HL-60/S4 (cell line): Measurements from ENCODE around the gene AVPR1B.

Experiments used
- in situ Hi-C: fragments of 300-500 bp; cut with MboI; formaldehyde crosslinking; loops from 2 replicates; pipeline ENCODE4 v1.14.3; 2022; ENCODE audit warnings: low sequenced_read_pairs

Gene AVPR1B

GRCh38 chr1:206117151-206117948 lies at the start of gene AVPR1B:
Gene AVPR1B (minus strand): TSS chr1:206117388. CDS start chr1:206116890, 498 bp downstream.
- in situ Hi-C loops, result loop anchor here (10.0 kb wide), 1 partner anchor 323 kb away; no protein-coding TSS in a partner anchor

- in situ Hi-C loops, result no loop called here
Measured at GRCh38 chr1:206145771-206146290, 28.6 kb upstream of the AVPR1B start.

GRCh38 chr1:206144605-206145004 lies 27.4 kb upstream of the AVPR1B start:
- in situ Hi-C loops, result no loop called here

GRCh38 chr1:206143537-206144172 lies 26.5 kb upstream of the AVPR1B start:
- in situ Hi-C loops, result no loop called here

GRCh38 chr1:206142770-206143169 lies 25.6 kb upstream of the AVPR1B start:
- in situ Hi-C loops, result no loop called here

GRCh38 chr1:206142011-206142410 lies 24.8 kb upstream of the AVPR1B start:
- in situ Hi-C loops, result no loop called here

GRCh38 chr1:206136241-206136640 lies 19.1 kb upstream of the AVPR1B start:
- in situ Hi-C loops, result no loop called here

- in situ Hi-C loops, result no loop called here
Measured at GRCh38 chr1:206135248-206135647, 18.1 kb upstream of the AVPR1B start.

GRCh38 chr1:206133751-206134415 lies 16.7 kb upstream of the AVPR1B start:
- in situ Hi-C loops, result no loop called here

- in situ Hi-C loops, result no loop called here
Measured at GRCh38 chr1:206131037-206131436, 13.8 kb upstream of the AVPR1B start.

GRCh38 chr1:206128196-206128595 lies 11.0 kb upstream of the AVPR1B start:
- in situ Hi-C loops, result no loop called here

GRCh38 chr1:206127336-206127735 lies 10.1 kb upstream of the AVPR1B start:
- in situ Hi-C loops, result no loop called here

GRCh38 chr1:206125346-206125745 lies 8.2 kb upstream of the AVPR1B start:
- in situ Hi-C loops, result no loop called here

- in situ Hi-C loops, result no loop called here
Measured at GRCh38 chr1:206122686-206123085, 5.5 kb upstream of the AVPR1B start.

GRCh38 chr1:206121269-206121668 lies 4.1 kb upstream of the AVPR1B start:
- in situ Hi-C loops, result no loop called here

- in situ Hi-C loops, result no loop called here
Measured at GRCh38 chr1:206120406-206120805, 3.2 kb upstream of the AVPR1B start.

GRCh38 chr1:206116873-206117150 lies 376 bp downstream of the AVPR1B start:
- in situ Hi-C loops, result loop anchor here (10.0 kb wide), 1 partner anchor 322 kb away; no protein-coding TSS in a partner anchor

- in situ Hi-C loops, result loop anchor here (10.0 kb wide), 1 partner anchor 322 kb away; no protein-coding TSS in a partner anchor
Measured at GRCh38 chr1:206116191-206116872, 856 bp downstream of the AVPR1B start.

GRCh38 chr1:206115791-206116190 lies 1.4 kb downstream of the AVPR1B start:
- in situ Hi-C loops, result loop anchor here (10.0 kb wide), 1 partner anchor 321 kb away; no protein-coding TSS in a partner anchor

- in situ Hi-C loops, result loop anchor here (10.0 kb wide), 1 partner anchor 320 kb away; no protein-coding TSS in a partner anchor
Measured at GRCh38 chr1:206114692-206115640, 2.2 kb downstream of the AVPR1B start.
